ENCODE results near the gene IFNA6. TPM values are rescaled to one million over a fixed set of nuclear protein-coding genes. Genes with fewer than 3 reads are reported as not detected.

IFNA6 gene
- total and polyA plus RNA-seq, 2 experiments from 2014 or later = not detected

DNA sequence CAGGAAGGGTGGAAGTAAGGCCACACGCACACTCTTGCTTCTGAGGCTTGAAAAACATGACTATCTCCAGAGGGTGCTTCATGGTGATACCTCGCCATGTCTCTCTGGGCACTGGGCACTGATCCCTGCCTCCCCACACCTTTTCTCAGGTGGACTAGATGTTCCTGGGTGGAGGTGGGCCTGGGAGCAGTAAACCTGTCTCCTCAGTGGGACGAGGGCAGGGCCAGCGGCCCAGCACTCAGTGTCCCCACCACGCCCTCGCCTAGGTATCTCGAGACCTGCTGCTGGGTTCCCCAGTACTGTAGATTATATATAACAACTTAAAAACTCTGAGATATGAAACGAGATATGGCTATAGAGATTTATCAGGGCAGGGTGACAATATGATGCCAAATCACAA, 11.6 kb upstream of the IFNA6 start:
- H3K27me3 Mint-ChIP-seq (ENCODE audit: insufficient read depth, low read depth, poor library complexity) = peaks cover 2% of the 10 kb centered on the region
- H3K4me1 Mint-ChIP-seq = no peaks in the 10 kb centered on the region; the same call in 2 of the 3 replicates
- ATAC-seq = no peak
- Histone ChIP-seq H2AFZ (no peak overlapping the region), H3K4me2 (no peak overlapping the region), H3K79me2 (replicated peaks; ENCODE audit: insufficient read depth) (no peaks in the 10 kb centered on the region), H4K20me1 (replicated peaks; ENCODE audit: insufficient read depth) (no peaks in the 10 kb centered on the region), H3K4me1 (ENCODE audit: insufficient read depth) (no peaks in the 10 kb centered on the region), H3K27ac (ENCODE audit: low read depth) (no peak overlapping the region), H3K9me2 (ENCODE audit: insufficient read depth) (no peaks in the 10 kb centered on the region), H3F3A (replicated peaks; ENCODE audit: low read depth) (no peaks in the 10 kb centered on the region), H3K27me3 (ENCODE audit: insufficient read depth) (no peaks in the 10 kb centered on the region), H3K36me3 (ENCODE audit: insufficient read depth) (no peaks in the 10 kb centered on the region), H3K4me3 (no peak overlapping the region)
- no peak for DNase-seq (ENCODE audit: low spot score)
- TF ChIP-seq STAT1 (IDR thresholded peaks at IDR 0.05; ENCODE audit: unreplicated experiment) (no peak), ZNF114 (CRISPR knock-in tag; IDR thresholded peaks at IDR 0.05) (no peak), EZH2phosphoT487 (IDR thresholded peaks at IDR 0.05; ENCODE audit: unreplicated experiment) (no peak), EZH2 (IDR thresholded peaks at IDR 0.05; ENCODE audit: low read depth, unreplicated experiment) (no peak), POLR2AphosphoS5 (IDR thresholded peaks at IDR 0.05; ENCODE audit: low read depth) (no peak), ZNF462 (CRISPR knock-in tag; IDR thresholded peaks at IDR 0.05) (no peak), CREB1 (CRISPR knock-in tag; IDR thresholded peaks at IDR 0.05; ENCODE audit: low read depth) (no peak), ZNF331 (CRISPR knock-in tag; IDR thresholded peaks at IDR 0.05; ENCODE audit: low read depth) (no peak), NANOG (IDR thresholded peaks at IDR 0.05; ENCODE audit: borderline replicate concordance) (no peak), JUNB (IDR thresholded peaks at IDR 0.05; ENCODE audit: unreplicated experiment) (no peak)
- TF ChIP-seq, protein P1, sequence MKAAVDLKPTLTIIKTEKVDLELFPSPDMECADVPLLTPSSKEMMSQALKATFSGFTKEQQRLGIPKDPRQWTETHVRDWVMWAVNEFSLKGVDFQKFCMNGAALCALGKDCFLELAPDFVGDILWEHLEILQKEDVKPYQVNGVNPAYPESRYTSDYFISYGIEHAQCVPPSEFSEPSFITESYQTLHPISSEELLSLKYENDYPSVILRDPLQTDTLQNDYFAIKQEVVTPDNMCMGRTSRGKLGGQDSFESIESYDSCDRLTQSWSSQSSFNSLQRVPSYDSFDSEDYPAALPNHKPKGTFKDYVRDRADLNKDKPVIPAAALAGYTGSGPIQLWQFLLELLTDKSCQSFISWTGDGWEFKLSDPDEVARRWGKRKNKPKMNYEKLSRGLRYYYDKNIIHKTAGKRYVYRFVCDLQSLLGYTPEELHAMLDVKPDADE (IDR thresholded peaks at IDR 0.05) = no peak
- TF ChIP-seq, protein P2, sequence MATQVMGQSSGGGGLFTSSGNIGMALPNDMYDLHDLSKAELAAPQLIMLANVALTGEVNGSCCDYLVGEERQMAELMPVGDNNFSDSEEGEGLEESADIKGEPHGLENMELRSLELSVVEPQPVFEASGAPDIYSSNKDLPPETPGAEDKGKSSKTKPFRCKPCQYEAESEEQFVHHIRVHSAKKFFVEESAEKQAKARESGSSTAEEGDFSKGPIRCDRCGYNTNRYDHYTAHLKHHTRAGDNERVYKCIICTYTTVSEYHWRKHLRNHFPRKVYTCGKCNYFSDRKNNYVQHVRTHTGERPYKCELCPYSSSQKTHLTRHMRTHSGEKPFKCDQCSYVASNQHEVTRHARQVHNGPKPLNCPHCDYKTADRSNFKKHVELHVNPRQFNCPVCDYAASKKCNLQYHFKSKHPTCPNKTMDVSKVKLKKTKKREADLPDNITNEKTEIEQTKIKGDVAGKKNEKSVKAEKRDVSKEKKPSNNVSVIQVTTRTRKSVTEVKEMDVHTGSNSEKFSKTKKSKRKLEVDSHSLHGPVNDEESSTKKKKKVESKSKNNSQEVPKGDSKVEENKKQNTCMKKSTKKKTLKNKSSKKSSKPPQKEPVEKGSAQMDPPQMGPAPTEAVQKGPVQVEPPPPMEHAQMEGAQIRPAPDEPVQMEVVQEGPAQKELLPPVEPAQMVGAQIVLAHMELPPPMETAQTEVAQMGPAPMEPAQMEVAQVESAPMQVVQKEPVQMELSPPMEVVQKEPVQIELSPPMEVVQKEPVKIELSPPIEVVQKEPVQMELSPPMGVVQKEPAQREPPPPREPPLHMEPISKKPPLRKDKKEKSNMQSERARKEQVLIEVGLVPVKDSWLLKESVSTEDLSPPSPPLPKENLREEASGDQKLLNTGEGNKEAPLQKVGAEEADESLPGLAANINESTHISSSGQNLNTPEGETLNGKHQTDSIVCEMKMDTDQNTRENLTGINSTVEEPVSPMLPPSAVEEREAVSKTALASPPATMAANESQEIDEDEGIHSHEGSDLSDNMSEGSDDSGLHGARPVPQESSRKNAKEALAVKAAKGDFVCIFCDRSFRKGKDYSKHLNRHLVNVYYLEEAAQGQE (IDR thresholded peaks at IDR 0.05; ENCODE audit: unreplicated experiment) = no peak
- TF ChIP-seq, protein P3, sequence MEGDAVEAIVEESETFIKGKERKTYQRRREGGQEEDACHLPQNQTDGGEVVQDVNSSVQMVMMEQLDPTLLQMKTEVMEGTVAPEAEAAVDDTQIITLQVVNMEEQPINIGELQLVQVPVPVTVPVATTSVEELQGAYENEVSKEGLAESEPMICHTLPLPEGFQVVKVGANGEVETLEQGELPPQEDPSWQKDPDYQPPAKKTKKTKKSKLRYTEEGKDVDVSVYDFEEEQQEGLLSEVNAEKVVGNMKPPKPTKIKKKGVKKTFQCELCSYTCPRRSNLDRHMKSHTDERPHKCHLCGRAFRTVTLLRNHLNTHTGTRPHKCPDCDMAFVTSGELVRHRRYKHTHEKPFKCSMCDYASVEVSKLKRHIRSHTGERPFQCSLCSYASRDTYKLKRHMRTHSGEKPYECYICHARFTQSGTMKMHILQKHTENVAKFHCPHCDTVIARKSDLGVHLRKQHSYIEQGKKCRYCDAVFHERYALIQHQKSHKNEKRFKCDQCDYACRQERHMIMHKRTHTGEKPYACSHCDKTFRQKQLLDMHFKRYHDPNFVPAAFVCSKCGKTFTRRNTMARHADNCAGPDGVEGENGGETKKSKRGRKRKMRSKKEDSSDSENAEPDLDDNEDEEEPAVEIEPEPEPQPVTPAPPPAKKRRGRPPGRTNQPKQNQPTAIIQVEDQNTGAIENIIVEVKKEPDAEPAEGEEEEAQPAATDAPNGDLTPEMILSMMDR (conservative IDR thresholded peaks at IDR 0.05; ENCODE audit: low read depth in 2 of 2) = no peak
- no peak overlapping the region for H3K4me3 Mint-ChIP-seq
- H3K36me3 Mint-ChIP-seq (ENCODE audit: low read depth) = no peaks in the 10 kb centered on the region
- no peak overlapping the region for H3K27ac Mint-ChIP-seq
- no peaks in the 10 kb centered on the region for H3K9me3 Mint-ChIP-seq

Measured in GM23338 (cell line).